ENCODE data around the gene PRR15L. TPM values are rescaled to one million over a fixed set of nuclear protein-coding genes. Genes with fewer than 3 reads are reported as not detected.

PRR15L gene
- total and polyA plus RNA-seq, 2 donors (not counting 1 experiment from before 2014, with no cell fraction given) = not detected

GRCh38 chr17:47942568-47942967 is 15.1 kb downstream of the PRR15L start:
- peak overlapping the region; percentile 88 for H3K4me3 Mint-ChIP-seq
- H3K27ac Mint-ChIP-seq = no peak overlapping the region
- no peaks in the 10 kb centered on the region for H3K27me3 Mint-ChIP-seq
- no peak overlapping the region for H3K9ac ChIP-seq (ENCODE audit: low read length)
- intact Hi-C loops (cut with micrococcal nuclease) = no loop called here
- no peak for DNase-seq
- H3K4me1 Mint-ChIP-seq = peaks cover 35% of the 10 kb centered on the region
- H3K9me3 Mint-ChIP-seq (ENCODE audit: insufficient read depth) = no peaks in the 10 kb centered on the region
- peaks cover 7% of the 10 kb centered on the region for H3K79me2 ChIP-seq (ENCODE audit: control insufficient read depth, insufficient read depth, low read length)
- 97% methylated on average over 3 of the region's 6 CpGs for WGBS (ENCODE audit: insufficient coverage)
- H3K4me1 ChIP-seq (ENCODE audit: control insufficient read depth in 2 of 2, insufficient read depth in 2 of 2, low read length in 2 of 2) = peaks cover 11 to 22% of the 10 kb centered on the region in 2 donors
- H2AFZ ChIP-seq (ENCODE audit: insufficient read depth, low read depth, low read length, poor library complexity, severe bottlenecking) = peak overlapping the region; percentile 95
- no peak overlapping the region for H3K4me3 ChIP-seq (ENCODE audit: control extremely low read depth in 1 of 5, extremely low read depth in 1 of 5, insufficient read depth in 1 of 5, low read depth in 2 of 5, low read length in 4 of 5)
- ChIA-PET POLR2A (interaction anchor here (0.6 to 2.5 kb wide), 2 partner anchors 28 to 323 kb away, joined by 7 to 18 read pairs; partner anchors contain the start of gene CDK5RAP3), CTCF (interaction anchor here (1.2 to 5.5 kb wide), 6 partner anchors 7 to 676 kb away, joined by 3 to 44 read pairs (median 8); partner anchors contain the start of gene CDK5RAP3)
- H3K27me3 ChIP-seq (replicated peaks in 1 of 4; ENCODE audit: control extremely low read depth in 1 of 4, control insufficient read depth in 3 of 4, insufficient read depth in 4 of 4, low read length in 3 of 4) = no peaks in the 10 kb centered on the region
- TF ChIP-seq EZH2 (IDR thresholded peaks at IDR 0.05; ENCODE audit: borderline replicate concordance, insufficient read depth, low read depth, low read length, poor library complexity, severe bottlenecking) (no peak), CTCF (IDR thresholded peaks at IDR 0.05) (no peak)
- H3K27ac ChIP-seq (ENCODE audit: low read length in 2 of 2) = peak overlapping the region in 1 of 2 donors; percentile 83
- ATAC-seq (ENCODE audit: low read depth) = no peak
- peak overlapping the region; percentile 91 for H3K4me2 ChIP-seq (replicated peaks; ENCODE audit: low read depth, low read length, poor library complexity, severe bottlenecking)
- no peaks in the 10 kb centered on the region for H3K9me3 ChIP-seq (ENCODE audit: control extremely low read depth in 1 of 3, control insufficient read depth in 2 of 3, insufficient read depth in 1 of 3, low read length in 2 of 3)
- H4K20me1 ChIP-seq (ENCODE audit: control insufficient read depth, insufficient read depth, low read length, poor library complexity, severe bottlenecking) = no peaks in the 10 kb centered on the region
- H3K36me3 ChIP-seq (replicated peaks in 1 of 2; ENCODE audit: control extremely low read depth in 1 of 2, control insufficient read depth in 1 of 2, extremely low read depth in 1 of 2, insufficient read depth in 2 of 2, low read length in 1 of 2) = peaks cover 0 to 21% of the 10 kb centered on the region in 2 experiments

GRCh38 chr17:47942096-47942510 is 15.6 kb downstream of the PRR15L start:
- intact Hi-C loops (cut with micrococcal nuclease) = no loop called here
- no peaks in the 10 kb centered on the region for H4K20me1 ChIP-seq (ENCODE audit: control insufficient read depth, insufficient read depth, low read length, poor library complexity, severe bottlenecking)
- no peak for DNase-seq
- no peak for ATAC-seq (ENCODE audit: low read depth)
- H2AFZ ChIP-seq (ENCODE audit: insufficient read depth, low read depth, low read length, poor library complexity, severe bottlenecking) = peak overlapping the region; percentile 95
- peaks cover 7% of the 10 kb centered on the region for H3K79me2 ChIP-seq (ENCODE audit: control insufficient read depth, insufficient read depth, low read length)
- ChIA-PET POLR2A (interaction anchor here (0.7 to 2.5 kb wide), 2 partner anchors 13 to 28 kb away, joined by 4 to 18 read pairs; partner anchors contain the start of gene CDK5RAP3), CTCF (interaction anchor here (1.2 to 5.5 kb wide), 7 partner anchors 7 to 677 kb away, joined by 3 to 44 read pairs (median 6); partner anchors contain the start of gene CDK5RAP3)
- H3K4me2 ChIP-seq (replicated peaks; ENCODE audit: low read depth, low read length, poor library complexity, severe bottlenecking) = peak overlapping the region; percentile 91
- peak overlapping the region; percentile 50 to 84 (median 76) for H3K4me3 ChIP-seq (ENCODE audit: control extremely low read depth in 1 of 5, extremely low read depth in 1 of 5, insufficient read depth in 1 of 5, low read depth in 2 of 5, low read length in 4 of 5)
- no peaks in the 10 kb centered on the region for H3K9me3 ChIP-seq (ENCODE audit: control extremely low read depth in 1 of 3, control insufficient read depth in 2 of 3, insufficient read depth in 1 of 3, low read length in 2 of 3)
- H3K4me1 ChIP-seq (ENCODE audit: control insufficient read depth in 2 of 2, insufficient read depth in 2 of 2, low read length in 2 of 2) = peaks cover 11 to 22% of the 10 kb centered on the region in 2 donors
- Mint-ChIP-seq H3K4me3 (peak overlapping the region; percentile 88), H3K4me1 (peaks cover 35% of the 10 kb centered on the region), H3K27ac (peak overlapping the region; percentile 82), H3K27me3 (no peaks in the 10 kb centered on the region), H3K9me3 (ENCODE audit: insufficient read depth) (no peaks in the 10 kb centered on the region)
- H3K27ac ChIP-seq (ENCODE audit: low read length in 2 of 2) = peak overlapping the region in 1 of 2 donors; percentile 83
- 3% methylated on average over 5 of the region's 5 CpGs for WGBS (ENCODE audit: insufficient coverage)
- peaks cover 0 to 21% of the 10 kb centered on the region in 2 experiments for H3K36me3 ChIP-seq (replicated peaks in 1 of 2; ENCODE audit: control extremely low read depth in 1 of 2, control insufficient read depth in 1 of 2, extremely low read depth in 1 of 2, insufficient read depth in 2 of 2, low read length in 1 of 2)
- TF ChIP-seq CTCF (IDR thresholded peaks at IDR 0.05) = no peak
- peak overlapping the region; percentile 89 for H3K9ac ChIP-seq (ENCODE audit: low read length)
- no peaks in the 10 kb centered on the region for H3K27me3 ChIP-seq (replicated peaks in 1 of 4; ENCODE audit: control extremely low read depth in 1 of 4, control insufficient read depth in 3 of 4, insufficient read depth in 4 of 4, low read length in 3 of 4)

All from B cell (primary cell).